ENCODE results near the gene TMEM144.
"Not testable (repeated sequence)": the region's sequence is repeated elsewhere in the genome, so short reads cannot be mapped to it uniquely, and the experiment has no call there.

The TMEM144 gene

DNA sequence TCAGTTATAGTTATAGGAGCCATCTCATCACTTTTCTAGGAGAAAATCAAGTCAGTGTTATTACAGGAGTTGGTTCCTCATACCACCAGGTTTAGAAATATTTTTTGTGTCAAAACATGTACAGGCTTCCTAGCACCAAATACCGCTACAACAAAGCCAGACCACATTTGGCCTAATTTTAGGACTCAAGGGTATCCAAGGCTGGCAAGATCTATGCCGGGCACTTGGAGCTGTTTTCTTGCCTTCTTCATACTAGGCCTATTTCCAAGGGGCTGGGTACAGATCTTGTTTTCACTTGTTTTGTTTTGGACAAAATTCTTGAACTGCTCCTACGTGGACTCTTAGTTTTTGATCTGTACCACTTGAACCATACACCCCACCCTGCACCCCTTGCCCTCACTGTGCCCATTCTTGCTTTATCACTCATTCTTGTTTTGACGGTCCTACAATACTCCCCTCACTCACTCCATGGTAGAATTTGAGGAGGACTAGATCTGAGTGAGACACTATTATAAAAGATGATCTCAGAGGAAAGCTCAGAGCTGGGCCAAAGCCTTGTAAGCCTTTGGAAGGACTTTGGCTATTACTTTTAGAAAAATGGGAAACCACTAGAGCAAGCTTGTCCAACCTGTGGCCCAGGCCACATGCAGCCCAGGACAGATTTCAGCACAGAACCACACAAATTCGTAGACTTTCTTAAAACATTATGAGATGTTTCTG, 17.7 kb upstream of the TMEM144 start:
- no peak for DNase-seq (ENCODE audit: low spot score)

DNA sequence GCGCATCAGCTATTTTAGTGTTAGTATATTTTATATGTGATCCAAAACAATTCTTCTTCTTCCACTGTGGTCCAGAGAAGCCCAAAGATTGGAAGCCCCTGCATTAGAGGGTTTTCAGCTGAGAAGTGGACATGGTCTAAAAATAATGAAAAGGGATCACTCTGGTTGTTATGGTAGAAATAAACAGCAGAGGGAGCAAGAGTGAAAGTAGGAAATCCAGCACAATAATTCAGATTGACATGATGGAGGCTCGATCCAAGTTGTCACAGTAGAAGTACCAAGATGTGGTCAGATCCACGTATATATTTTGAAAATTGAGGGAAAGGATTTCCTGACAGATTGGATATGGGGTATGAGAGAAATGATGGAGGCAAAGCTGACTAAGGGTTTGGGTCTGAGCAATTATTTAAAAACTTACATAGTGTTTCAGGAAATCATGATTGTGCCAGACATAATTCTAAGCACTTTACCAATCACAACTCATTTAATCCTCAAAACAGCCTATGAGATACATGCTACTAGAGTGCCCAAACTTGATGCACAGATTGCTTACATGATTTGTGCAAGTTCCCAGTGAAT, 17.0 kb upstream of the TMEM144 start:
- DNase-seq (ENCODE audit: low spot score) = peak; percentile 87

DNA sequence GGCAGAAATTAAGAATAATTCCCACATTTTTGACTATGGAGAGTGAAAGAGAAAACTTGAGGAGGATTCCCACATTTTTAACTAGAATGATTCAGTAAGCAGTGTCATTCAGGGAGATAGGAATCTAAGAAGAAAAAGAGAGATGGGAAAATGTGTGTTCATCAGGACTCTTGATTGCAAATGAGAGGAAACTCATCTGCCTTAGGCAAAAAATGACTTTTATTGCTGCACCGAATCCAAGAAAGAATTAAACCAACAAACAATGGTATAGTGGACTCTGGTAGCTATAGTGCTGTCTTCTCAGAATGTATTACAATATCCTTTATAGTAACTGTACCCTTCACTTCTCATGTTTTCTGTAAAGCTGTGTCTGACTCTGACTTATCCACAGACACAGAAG, 15.0 kb upstream of the TMEM144 start:
- DNase-seq (ENCODE audit: low spot score) = no peak

GRCh38 chr4:158197194-158197776, 13.0 kb upstream of the TMEM144 start:
- DNase-seq (ENCODE audit: low spot score) = no peak

- no peak for DNase-seq (ENCODE audit: low spot score)
Measured at GRCh38 chr4:158200214-158200613, 10.1 kb upstream of the TMEM144 start.

DNA sequence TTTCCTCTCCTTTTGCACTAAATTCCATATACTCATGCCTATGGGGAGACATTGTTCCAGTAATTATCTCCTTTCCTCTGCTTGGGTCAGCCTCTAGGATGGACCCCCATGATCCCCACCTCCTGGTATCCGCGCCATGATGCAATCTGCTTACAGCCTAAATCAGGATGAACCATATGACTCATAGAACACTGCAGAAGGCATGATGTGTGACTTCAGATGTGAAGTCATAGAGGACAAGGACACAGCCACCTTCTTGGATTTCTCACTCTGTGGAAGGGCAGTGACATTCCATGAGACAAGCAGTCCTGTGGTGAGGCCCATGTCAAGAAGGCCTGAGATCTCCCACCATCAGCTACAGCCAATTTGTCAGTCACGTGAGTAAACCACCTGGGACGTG, 9.0 kb upstream of the TMEM144 start:
- no peak for DNase-seq (ENCODE audit: low spot score)

DNA sequence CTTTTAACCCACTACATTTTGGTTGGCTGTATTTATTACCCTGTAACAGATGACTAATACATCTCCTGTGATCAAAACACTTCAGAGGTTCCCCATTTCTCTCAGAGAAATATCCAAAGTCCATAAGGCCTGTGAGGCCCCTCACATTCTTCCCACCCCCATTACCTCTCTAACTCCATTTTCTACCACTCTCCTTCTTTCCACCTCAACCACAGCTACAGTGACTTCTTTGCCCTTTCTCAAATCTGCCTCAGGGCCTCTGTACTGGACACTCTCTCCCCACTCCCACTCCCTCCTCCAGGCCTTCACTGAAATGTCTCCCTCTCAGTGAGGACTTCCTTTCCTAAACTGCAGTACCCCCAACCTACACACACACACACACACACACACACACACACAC, 8.4 kb upstream of the TMEM144 start:
- DNase-seq (ENCODE audit: low spot score) = no peak

DNA sequence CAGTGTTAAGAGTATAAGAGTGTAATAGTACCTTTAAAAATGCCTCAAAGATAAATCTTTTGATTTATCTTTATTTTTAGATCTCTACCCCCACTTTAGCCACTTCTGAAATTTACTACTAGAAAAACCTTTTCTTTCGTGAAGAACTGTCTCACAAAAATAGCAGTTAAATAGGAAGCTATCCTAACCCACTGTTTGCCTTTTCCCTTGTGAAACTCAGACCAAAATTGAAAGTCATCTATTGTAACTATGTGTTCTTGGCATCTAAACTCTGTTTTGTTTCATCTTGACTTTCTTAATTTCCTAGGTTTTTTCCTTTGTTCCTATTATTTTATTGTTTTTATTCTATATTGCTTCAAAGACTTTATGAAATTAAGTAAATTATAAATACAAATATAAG, 7.8 kb upstream of the TMEM144 start:
- no peak for DNase-seq (ENCODE audit: low spot score)

- no peak for DNase-seq (ENCODE audit: low spot score)
Measured at GRCh38 chr4:158203436-158203835, 6.8 kb upstream of the TMEM144 start.

DNA sequence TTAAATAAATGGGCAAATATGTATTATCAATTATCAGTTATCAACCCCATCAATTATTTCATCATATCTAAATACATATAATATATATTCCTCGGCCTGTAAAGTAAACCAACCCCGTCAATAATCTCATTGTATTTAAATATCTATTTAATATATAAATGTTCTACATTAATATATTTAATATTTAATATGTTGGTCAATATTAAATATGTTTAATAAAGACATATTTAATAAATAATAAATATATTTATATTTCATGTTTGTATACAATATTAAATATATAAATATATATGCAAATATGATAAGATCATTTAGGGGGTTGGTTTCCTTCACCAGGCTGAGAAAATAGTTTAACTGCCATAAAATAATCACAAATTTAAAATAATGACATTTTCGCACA, 6.4 kb upstream of the TMEM144 start:
- no peak for DNase-seq (ENCODE audit: low spot score)

GRCh38 chr4:158208963-158209640, 1.2 kb upstream of the TMEM144 start:
- no peak for DNase-seq (ENCODE audit: low spot score)

DNA sequence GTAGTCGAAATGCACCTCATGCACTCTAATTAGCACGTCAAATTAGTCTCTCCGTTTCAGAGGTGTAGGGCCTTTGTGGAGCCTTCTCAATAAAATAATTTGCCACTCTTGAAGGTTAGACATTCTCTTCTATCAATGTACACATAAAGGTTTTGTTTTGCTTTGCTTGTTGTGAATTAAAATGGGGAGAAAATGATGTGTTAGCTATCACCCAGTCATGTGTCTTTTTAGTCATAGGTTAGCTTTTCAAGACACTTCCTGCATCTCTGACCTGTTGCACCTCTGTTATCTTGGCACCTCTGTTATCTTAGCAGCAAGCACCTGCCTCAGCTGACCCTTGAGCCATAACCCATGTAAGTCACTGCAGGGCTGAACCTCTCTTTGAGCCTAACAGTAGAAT, 936 bp downstream of the TMEM144 start:
- DNase-seq (ENCODE audit: low spot score) = no peak

- DNase-seq (ENCODE audit: low spot score) = no peak
Measured at GRCh38 chr4:158213466-158213865, 3.2 kb downstream of the TMEM144 start.

GRCh38 chr4:158214856-158215255, 4.6 kb downstream of the TMEM144 start:
- no peak for DNase-seq (ENCODE audit: low spot score)

DNA sequence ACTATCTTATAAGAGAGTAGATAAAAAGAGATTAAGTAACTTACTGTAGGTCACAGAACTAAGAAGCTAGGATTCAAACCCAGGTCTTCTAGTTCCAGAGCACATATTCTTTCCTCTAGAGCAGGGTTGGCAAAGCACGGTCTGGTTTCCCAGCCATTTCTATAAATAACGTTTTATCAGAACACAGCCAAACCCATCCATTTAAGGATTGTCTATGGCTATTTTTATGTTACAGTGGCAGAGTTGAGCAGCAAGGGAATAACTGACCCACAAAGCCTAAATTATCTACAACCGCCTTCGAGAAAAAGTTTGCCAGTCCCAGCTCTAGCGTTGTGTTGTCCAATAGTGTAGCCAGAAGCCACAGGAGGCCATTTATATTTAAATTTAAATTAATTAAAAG, 7.5 kb downstream of the TMEM144 start:
- no peak for DNase-seq (ENCODE audit: low spot score)

DNA sequence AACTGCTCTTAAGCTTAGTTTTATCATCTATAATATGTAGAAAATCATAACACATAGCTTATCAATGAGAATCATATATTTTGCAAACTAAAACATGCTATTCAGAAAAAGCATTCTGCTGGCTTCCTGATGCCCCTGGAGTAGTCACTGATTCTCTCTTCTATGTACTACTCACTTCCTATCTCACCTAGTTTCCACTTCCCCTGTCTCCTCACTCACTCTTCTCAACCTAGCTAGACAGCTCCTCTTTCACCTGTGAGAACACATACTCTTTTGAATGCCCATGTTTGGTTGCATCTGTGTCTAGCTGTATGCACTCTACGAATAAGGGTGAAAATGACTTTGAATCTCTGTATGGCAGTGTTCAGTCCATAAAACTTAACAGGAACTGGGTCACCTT, 9.3 kb downstream of the TMEM144 start:
- DNase-seq (ENCODE audit: low spot score) = no peak

GRCh38 chr4:158224318-158224717, 14.0 kb downstream of the TMEM144 start:
- not testable (repeated sequence) for DNase-seq (ENCODE audit: low spot score)

GRCh38 chr4:158224999-158225398, 14.7 kb downstream of the TMEM144 start:
- not testable (repeated sequence) for DNase-seq (ENCODE audit: low spot score)

DNA sequence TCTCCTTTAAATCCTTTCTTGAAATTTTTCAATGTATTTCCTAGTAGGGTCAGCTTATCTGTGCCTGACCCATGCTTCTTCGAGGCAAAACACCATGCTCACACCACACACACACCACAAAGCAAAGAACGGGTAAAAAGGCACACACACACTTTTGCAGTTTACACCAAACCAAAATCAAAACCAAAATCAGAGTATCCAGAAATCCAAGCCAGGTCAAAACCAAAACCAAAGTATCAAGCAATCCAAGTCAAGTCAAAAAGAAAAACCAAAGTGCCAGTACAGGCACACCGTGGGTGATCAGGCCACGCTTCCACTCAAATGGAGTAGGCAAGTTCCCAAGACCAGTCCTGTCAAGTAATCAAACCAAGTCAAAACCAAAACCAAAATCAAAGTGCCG, 17.6 kb downstream of the TMEM144 start:
- DNase-seq (ENCODE audit: low spot score) = not testable (repeated sequence)

DNA sequence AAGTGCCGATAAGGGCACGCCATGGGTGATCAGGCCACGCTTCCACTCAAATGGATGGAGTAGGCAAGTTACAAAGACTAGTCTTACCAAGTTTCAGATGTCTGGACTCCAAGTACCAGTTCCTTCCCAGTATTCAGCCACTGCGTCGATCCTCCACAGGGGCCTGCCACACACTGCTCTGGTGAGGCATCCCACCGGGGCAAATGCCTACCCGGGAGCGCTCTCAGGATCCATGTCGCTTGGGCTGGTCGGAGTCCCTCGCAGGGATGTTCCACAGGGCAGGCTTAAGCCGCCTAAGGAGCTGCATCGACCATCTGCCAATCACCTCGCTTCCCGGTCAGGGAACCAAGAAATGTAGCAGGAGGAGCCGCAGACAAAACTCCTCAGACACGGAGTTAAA, 18.1 kb downstream of the TMEM144 start:
- DNase-seq (ENCODE audit: low spot score) = not testable (repeated sequence)

GRCh38 chr4:158229768-158230167, 19.5 kb downstream of the TMEM144 start:
- DNase-seq (ENCODE audit: low spot score) = no peak

GRCh38 chr4:158234671-158235070, 24.4 kb downstream of the TMEM144 start:
- no peak for DNase-seq (ENCODE audit: low spot score)

Data from COLO829 (cell line).